NK-92 (cell line): ENCODE measurements around the gene DHRS2.
"Not testable (repeated sequence)": the region's sequence is repeated elsewhere in the genome, so short reads cannot be mapped to it uniquely, and the experiment has no call there.

ENCODE experiments used
- DNase-seq: peaks from one replicate; lab custom pipeline; 2025; ENCODE audit not compliant: unreplicated experiment; lab: John Stamatoyannopoulos, UW

DHRS2 gene

GRCh38 chr14:23689709-23690514 lies 53.7 kb downstream of the DHRS2 start:
- not testable (repeated sequence) for DNase-seq

GRCh38 chr14:23692416-23692815 lies 56.3 kb downstream of the DHRS2 start:
- no peak for DNase-seq

DNA sequence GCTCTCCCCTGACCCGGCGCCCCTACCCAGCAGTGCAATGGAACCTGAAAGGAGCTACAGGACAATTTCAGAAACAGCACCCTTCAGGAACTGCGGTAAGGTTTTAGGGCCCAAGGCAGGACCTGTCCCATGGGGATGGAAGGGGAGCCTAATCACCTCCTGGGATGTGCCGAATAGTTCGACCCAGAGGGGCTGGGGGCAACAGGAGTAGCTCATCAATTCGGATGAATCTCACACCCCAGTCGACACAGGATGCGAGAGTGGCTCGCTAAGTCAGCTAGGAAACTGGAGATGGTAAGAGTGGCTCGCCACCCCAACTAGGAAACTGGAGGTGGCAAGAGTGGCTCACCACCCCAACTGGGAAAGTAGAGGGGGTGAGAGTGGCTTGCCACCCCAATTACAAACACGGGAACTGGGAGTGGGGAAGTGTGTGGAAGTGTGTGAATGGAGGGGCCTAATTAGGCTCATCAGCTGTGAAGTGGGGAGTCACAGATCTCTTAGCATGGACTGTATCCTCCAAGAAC lies 57.1 kb downstream of the DHRS2 start:
- DNase-seq = no peak

DNA sequence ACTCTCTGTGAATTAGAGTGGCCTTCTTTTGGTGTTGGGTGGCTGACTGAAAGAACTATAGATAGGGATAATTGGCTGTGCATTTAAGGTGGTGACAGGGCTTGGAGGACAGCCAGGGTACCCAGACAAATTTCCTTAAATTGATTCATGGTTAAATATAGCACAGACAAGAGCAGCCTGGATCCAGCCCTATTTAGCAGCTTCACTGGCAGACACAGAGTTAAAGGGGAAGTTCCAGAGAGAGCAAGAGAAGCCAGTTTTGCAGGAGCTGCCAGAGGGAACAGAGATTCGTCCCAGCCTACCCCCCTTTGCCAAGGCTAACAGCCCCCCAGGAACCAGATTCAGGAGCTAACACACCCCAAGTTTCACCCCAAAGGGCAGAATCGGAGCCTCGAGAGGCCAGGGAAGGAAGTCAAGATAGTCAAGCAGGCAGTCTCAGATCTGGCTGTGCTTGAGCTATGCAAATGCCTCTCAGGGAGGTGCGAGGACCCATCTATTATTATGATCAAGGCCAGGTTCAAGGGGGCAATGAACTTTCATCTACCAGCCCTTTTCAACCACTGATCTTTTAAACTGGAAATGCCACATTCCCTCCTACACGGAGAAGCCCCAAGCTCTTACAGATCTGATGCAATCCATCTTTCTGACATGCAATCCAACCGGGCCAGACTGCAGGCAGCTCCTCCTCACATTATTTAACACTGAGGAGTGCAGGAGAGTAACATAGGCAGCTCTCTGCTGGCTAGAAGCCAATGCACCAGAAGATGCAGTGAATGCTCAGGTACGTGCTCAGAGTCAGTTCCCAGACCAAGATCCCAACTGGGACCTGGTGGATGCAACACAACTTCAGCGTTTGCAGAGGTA lies 58.2 kb downstream of the DHRS2 start:
- no peak for DNase-seq
